Body of pancreas (tissue), 4 donors: ENCODE measurements around the gene PLEKHA7. TPM values are rescaled to one million over a fixed set of nuclear protein-coding genes. Genes with fewer than 3 reads are reported as not detected.

Experiments
- ATAC-seq: fragments of 150-250 bp; one replicate; pipeline ENCODE4 v1.9.1; 2016
- DNase-seq, 4 donors: peaks; one replicate each; pipeline ENCODE4 v3.0.0-alpha.2; 2019
- H3K27ac ChIP-seq, 4 donors: fragments of 200-600 bp; sonication (generic); 1 replicate in 3 of 4; 2 replicates in 1 of 4; pipeline versions ENCODE4 v1.5.1 to v1.6.1; 2016 to 2019; ENCODE audit warnings: mild to moderate bottlenecking in 1 of 4, mixed read lengths in 1 of 4, moderate library complexity in 1 of 4
- H3K27me3 ChIP-seq, 2 donors: fragments of 200-600 bp; sonication (generic); one replicate each; pipeline ENCODE4 v1.6.0; 2016; ENCODE audit warnings: mild to moderate bottlenecking in 1 of 2
- H3K36me3 ChIP-seq, 2 donors: fragments of 200-600 bp; sonication (generic); replicated peaks in 1 of 2; 2 replicates each; pipeline ENCODE4 v1.5.1; 2016; ENCODE audit warnings: low read depth in 2 of 2; ENCODE audit not compliant: insufficient read depth in 1 of 2
- H3K4me1 ChIP-seq: fragments of 200-600 bp; sonication (generic); one replicate; pipeline ENCODE4 v1.6.0; 2016
- H3K4me3 ChIP-seq, 2 donors: fragments of 200-600 bp; sonication (generic); 1 replicate in 1 of 2; 2 replicates in 1 of 2; pipeline ENCODE4 v1.5.1; 2016 to 2019
- H3K9me3 ChIP-seq, 3 donors: fragments of 200-600 bp; sonication (generic); 1 replicate in 2 of 3; 2 replicates in 1 of 3; pipeline ENCODE4 v1.5.1; 2016
- CTCF ChIP-seq, 7 experiments: fragments of 450-650 bp in 4 of 7; fragments of 200-600 bp in 3 of 7; sonication (generic) in 3 of 7; IDR thresholded peaks; one replicate each; pipeline ENCODE4 v1.5.1; 2016 to 2019; ENCODE audit warnings: antibody characterized with exemption in 7 of 7
- POLR2A ChIP-seq, 3 donors: fragments of 450-650 bp; IDR thresholded peaks; one replicate each; pipeline ENCODE4 v1.6.1; 2016; ENCODE audit warnings: antibody characterized with exemption in 3 of 3, mild to moderate bottlenecking in 2 of 3
- WGBS, 2 donors: methylation state at CpG; one replicate each; pipeline ENCODE4 v1.1.5; 2017; 5-methylcytosine and 5-hydroxymethylcytosine counted together
- intact Hi-C: fragments of 100-400 bp; cut with DNase I; formaldehyde crosslinking; loops from one replicate; pipeline ENCODE4 v1.15.1; 2023
- total RNA-seq, 2 donors: library from RNA; depleted of rRNA; stranded (reverse); fragments of >200 nt; gene quantifications; one replicate each; pipeline ENCODE4 v1.1.0, GENCODE V29; 2016

Gene PLEKHA7
- total RNA-seq, 2 donors from 2014 or later = 30.4 to 34.6 TPM

- WGBS, 2 donors = 75 to 88% methylated on average over 6 to 11 of the region's 11 CpGs
- Histone ChIP-seq H3K27ac (no peak overlapping the region), H3K9me3 (no peaks in the 10 kb centered on the region), H3K36me3 (peaks cover 0 to 2% of the 10 kb centered on the region in 2 donors), H3K4me3 (no peak overlapping the region), H3K4me1 (peaks cover 5% of the 10 kb centered on the region), H3K27me3 (no peaks in the 10 kb centered on the region)
- ATAC-seq (no peak), DNase-seq (no peak)
- intact Hi-C loops = no loop called here
- TF ChIP-seq POLR2A (IDR thresholded peaks at IDR 0.05) = no peak
- TF ChIP-seq CTCF (IDR thresholded peaks at IDR 0.05) = no peak
These were observed 232.0 kb downstream of the PLEKHA7 start for GRCh38 chr11:16781936-16782919.

- Histone ChIP-seq H3K4me1 (peaks cover 4% of the 10 kb centered on the region), H3K36me3 (peaks cover 0 to 2% of the 10 kb centered on the region in 2 donors), H3K4me3 (no peak overlapping the region), H3K27me3 (no peaks in the 10 kb centered on the region), H3K27ac (no peak overlapping the region), H3K9me3 (no peaks in the 10 kb centered on the region)
- TF ChIP-seq POLR2A (IDR thresholded peaks at IDR 0.05) = no peak
- TF ChIP-seq CTCF (IDR thresholded peaks at IDR 0.05) = no peak
- WGBS, 2 donors = 89 to 94% methylated on average over 17 to 19 of the region's 19 CpGs
- intact Hi-C loops = no loop called here
- no peak for ATAC-seq
- no peak for DNase-seq
These were observed 233.3 kb downstream of the PLEKHA7 start for GRCh38 chr11:16780698-16781550.

GRCh38 chr11:16780146-16780545 is 234.1 kb downstream of the PLEKHA7 start:
- H3K4me3 ChIP-seq = no peak overlapping the region
- H3K4me1 ChIP-seq = no peaks in the 10 kb centered on the region
- no peaks in the 10 kb centered on the region for H3K9me3 ChIP-seq
- TF ChIP-seq POLR2A (IDR thresholded peaks at IDR 0.05) (no peak), CTCF (IDR thresholded peaks at IDR 0.05) (no peak)
- DNase-seq (no peak), ATAC-seq (no peak)
- H3K27ac ChIP-seq = no peak overlapping the region
- intact Hi-C loops = no loop called here
- 100% methylated on average over 2 of the region's 2 CpGs for WGBS, 2 donors
- H3K36me3 ChIP-seq = peaks cover 0 to 2% of the 10 kb centered on the region in 2 donors
- H3K27me3 ChIP-seq = no peaks in the 10 kb centered on the region

GRCh38 chr11:16779436-16779835 is 234.8 kb downstream of the PLEKHA7 start:
- Histone ChIP-seq H3K4me3 (no peak overlapping the region), H3K27ac (no peak overlapping the region), H3K4me1 (no peaks in the 10 kb centered on the region), H3K9me3 (no peaks in the 10 kb centered on the region), H3K36me3 (peaks cover 0 to 2% of the 10 kb centered on the region in 2 donors), H3K27me3 (no peaks in the 10 kb centered on the region)
- peak in 1 of 4 donors; percentile 32 for DNase-seq
- no peak for ATAC-seq
- intact Hi-C loops = no loop called here
- TF ChIP-seq POLR2A (IDR thresholded peaks at IDR 0.05) (no peak), CTCF (IDR thresholded peaks at IDR 0.05) (no peak)
- WGBS, 2 donors = 72 to 94% methylated on average over 6 to 8 of the region's 8 CpGs
